ENCODE measurements around the gene APLP2. TPM values are rescaled to one million over a fixed set of nuclear protein-coding genes. Genes with fewer than 3 reads are reported as not detected.
"Not testable (repeated sequence)": the region's sequence is repeated elsewhere in the genome, so short reads cannot be mapped to it uniquely, and the experiment has no call there.

Gene APLP2
- 190 TPM for polyA plus RNA-seq (2013, experiment 1 of 2)
- polyA plus RNA-seq (2013, experiment 2 of 2): 190 TPM

DNA sequence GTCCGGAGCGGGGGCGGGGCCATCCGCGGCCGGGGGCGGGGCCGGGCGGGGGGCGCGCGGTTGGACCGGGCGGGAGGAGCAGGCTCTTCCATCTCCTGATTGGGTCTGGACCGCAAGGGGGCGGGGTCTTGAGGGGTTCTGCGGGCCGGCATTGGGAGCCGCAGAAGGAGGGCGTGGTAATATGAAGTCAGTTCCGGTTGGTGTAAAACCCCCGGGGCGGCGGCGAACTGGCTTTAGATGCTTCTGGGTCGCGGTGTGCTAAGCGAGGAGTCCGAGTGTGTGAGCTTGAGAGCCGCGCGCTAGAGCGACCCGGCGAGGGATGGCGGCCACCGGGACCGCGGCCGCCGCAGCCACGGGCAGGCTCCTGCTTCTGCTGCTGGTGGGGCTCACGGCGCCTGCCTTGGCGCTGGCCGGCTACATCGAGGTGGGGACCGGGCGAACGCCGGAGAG lies at the start of gene APLP2:
APLP2 (plus strand) TSS at position 236 of the 450 bp plus-strand sequence; CDS start at position 320, 84 bp downstream.
- H3K4me2 ChIP-seq (ENCODE audit: low read length): peak within 1 kb of the TSS; percentile 66
- H3K4me3 ChIP-seq (ENCODE audit: low read length): peak within 1 kb of the TSS; percentile 89
- H3K79me2 ChIP-seq (ENCODE audit: control insufficient read depth, insufficient read depth, low read length): peaks cover 28% of the 10 kb centered on the region
- H3K27ac ChIP-seq (ENCODE audit: low read depth, low read length): peak within 1 kb of the TSS; percentile 97
- H2BK15ac ChIP-seq (replicated peaks; ENCODE audit: low read depth): no peak within 1 kb of the TSS
- no peak within 1 kb of the TSS for H2AK5ac ChIP-seq (ENCODE audit: low read length)
- no peak within 1 kb of the TSS for H2BK5ac ChIP-seq (ENCODE audit: low read length)
- H3K27me3 ChIP-seq (ENCODE audit: insufficient read depth, low read length, poor library complexity): no peaks in the 10 kb centered on the region
- H3K9ac ChIP-seq (ENCODE audit: low read length): peak within 1 kb of the TSS; percentile 92
- H3K36me3 ChIP-seq (ENCODE audit: control insufficient read depth, insufficient read depth, low read length): no peaks in the 10 kb centered on the region
- H2BK120ac ChIP-seq (ENCODE audit: low read depth, low read length): peak within 1 kb of the TSS; percentile 62
- H4K5ac ChIP-seq (ENCODE audit: low read length): no peak within 1 kb of the TSS
- H3K4me1 ChIP-seq (ENCODE audit: control insufficient read depth, low read depth, low read length): peaks cover 5% of the 10 kb centered on the region
- peak; percentile 99 for DNase-seq
- H3K4ac ChIP-seq (ENCODE audit: low read depth, low read length): peak within 1 kb of the TSS; percentile 97
- peaks cover 4% of the 10 kb centered on the region for H3K79me1 ChIP-seq (ENCODE audit: low read length)
- no peak within 1 kb of the TSS for H4K8ac ChIP-seq (ENCODE audit: low read depth, low read length)
- peak within 1 kb of the TSS; percentile 99 for H3K18ac ChIP-seq (ENCODE audit: low read length)
- peak within 1 kb of the TSS; percentile 83 for H3K23ac ChIP-seq (ENCODE audit: low read length)
- no CpG with 5 or more reads among the region's 51 CpGs for WGBS (ENCODE audit: extremely low coverage, insufficient coverage, low lambda C conversion rate)
- H3K56ac ChIP-seq (ENCODE audit: low read length): peak within 1 kb of the TSS; percentile 96

DNA sequence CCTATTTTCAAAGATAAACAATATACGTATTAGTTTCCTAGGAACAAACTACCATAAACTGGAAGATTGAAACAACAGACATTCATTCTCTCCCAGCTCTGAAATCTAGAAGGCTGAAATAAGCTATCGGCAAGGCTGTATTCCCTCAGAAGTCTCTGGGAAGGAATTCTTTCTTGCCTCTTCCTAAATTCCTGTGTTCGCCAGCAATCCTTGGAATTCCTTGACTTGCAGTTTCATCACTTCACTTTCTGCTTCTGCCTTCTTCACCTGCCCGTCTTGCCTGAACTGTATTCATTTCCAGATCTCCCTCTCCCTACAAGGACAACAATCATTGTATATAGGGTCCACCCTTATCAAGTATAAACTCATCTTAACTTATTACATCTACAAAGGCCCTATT lies 49.4 kb upstream of the APLP2 start:
- no peaks in the 10 kb centered on the region for H3K36me3 ChIP-seq (ENCODE audit: control insufficient read depth, insufficient read depth, low read length)
- H3K79me1 ChIP-seq (ENCODE audit: low read length): no peaks in the 10 kb centered on the region
- H2BK120ac ChIP-seq (ENCODE audit: low read depth, low read length): no peak overlapping the region
- H3K27me3 ChIP-seq (ENCODE audit: insufficient read depth, low read length, poor library complexity): no peaks in the 10 kb centered on the region
- WGBS (ENCODE audit: extremely low coverage, insufficient coverage, low lambda C conversion rate): no CpG with 5 or more reads among the region's 4 CpGs
- H4K5ac ChIP-seq (ENCODE audit: low read length): no peak overlapping the region
- no peak overlapping the region for H4K8ac ChIP-seq (ENCODE audit: low read depth, low read length)
- H3K4me1 ChIP-seq (ENCODE audit: control insufficient read depth, low read depth, low read length): no peaks in the 10 kb centered on the region
- no peak overlapping the region for H3K27ac ChIP-seq (ENCODE audit: low read depth, low read length)
- no peak overlapping the region for H2BK5ac ChIP-seq (ENCODE audit: low read length)
- H2BK15ac ChIP-seq (replicated peaks; ENCODE audit: low read depth): no peak overlapping the region
- H3K56ac ChIP-seq (ENCODE audit: low read length): no peak overlapping the region
- no peaks in the 10 kb centered on the region for H3K79me2 ChIP-seq (ENCODE audit: control insufficient read depth, insufficient read depth, low read length)
- H3K4ac ChIP-seq (ENCODE audit: low read depth, low read length): no peak overlapping the region
- H3K9ac ChIP-seq (ENCODE audit: low read length): no peak overlapping the region
- peak; percentile 91 for DNase-seq
- no peak overlapping the region for H3K18ac ChIP-seq (ENCODE audit: low read length)
- H3K4me2 ChIP-seq (ENCODE audit: low read length): no peak overlapping the region
- no peak overlapping the region for H2AK5ac ChIP-seq (ENCODE audit: low read length)
- no peak overlapping the region for H3K23ac ChIP-seq (ENCODE audit: low read length)
- H3K4me3 ChIP-seq (ENCODE audit: low read length): no peak overlapping the region

DNA sequence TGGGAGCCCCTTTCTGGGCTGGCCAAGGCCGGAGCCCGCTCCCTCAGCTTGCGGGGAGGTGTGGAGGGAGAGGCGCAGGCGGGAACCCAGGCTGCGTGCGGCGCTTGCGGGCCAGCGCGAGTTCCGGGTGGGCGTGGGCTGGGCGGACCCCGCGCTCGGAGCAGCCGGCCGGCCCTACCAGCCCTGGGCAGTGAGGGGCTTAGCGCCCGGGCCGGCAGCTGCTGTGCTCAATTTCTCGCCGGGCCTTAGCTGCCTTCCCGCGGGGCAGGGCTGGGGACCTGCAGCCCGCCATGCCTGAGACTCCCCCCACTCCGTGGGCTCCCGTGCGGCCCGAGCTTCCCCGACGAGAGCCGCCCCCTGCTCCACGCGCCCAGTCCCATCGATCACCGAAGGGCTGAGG lies 48.1 kb upstream of the APLP2 start:
- not testable (repeated sequence) for H3K56ac ChIP-seq (ENCODE audit: low read length); H3K27me3 ChIP-seq (ENCODE audit: insufficient read depth, low read length, poor library complexity); H2BK5ac ChIP-seq (ENCODE audit: low read length); H3K18ac ChIP-seq (ENCODE audit: low read length); H2AK5ac ChIP-seq (ENCODE audit: low read length); H3K4ac ChIP-seq (ENCODE audit: low read depth, low read length); H4K8ac ChIP-seq (ENCODE audit: low read depth, low read length); H3K4me1 ChIP-seq (ENCODE audit: control insufficient read depth, low read depth, low read length); H3K79me1 ChIP-seq (ENCODE audit: low read length); H3K4me2 ChIP-seq (ENCODE audit: low read length); H3K4me3 ChIP-seq (ENCODE audit: low read length); H3K27ac ChIP-seq (ENCODE audit: low read depth, low read length); H3K23ac ChIP-seq (ENCODE audit: low read length); H2BK15ac ChIP-seq (replicated peaks; ENCODE audit: low read depth); DNase-seq; H3K36me3 ChIP-seq (ENCODE audit: control insufficient read depth, insufficient read depth, low read length); H4K5ac ChIP-seq (ENCODE audit: low read length); H2BK120ac ChIP-seq (ENCODE audit: low read depth, low read length); H3K79me2 ChIP-seq (ENCODE audit: control insufficient read depth, insufficient read depth, low read length); H3K9ac ChIP-seq (ENCODE audit: low read length)
- no CpG with 5 or more reads among the region's 38 CpGs for WGBS (ENCODE audit: extremely low coverage, insufficient coverage, low lambda C conversion rate)

DNA sequence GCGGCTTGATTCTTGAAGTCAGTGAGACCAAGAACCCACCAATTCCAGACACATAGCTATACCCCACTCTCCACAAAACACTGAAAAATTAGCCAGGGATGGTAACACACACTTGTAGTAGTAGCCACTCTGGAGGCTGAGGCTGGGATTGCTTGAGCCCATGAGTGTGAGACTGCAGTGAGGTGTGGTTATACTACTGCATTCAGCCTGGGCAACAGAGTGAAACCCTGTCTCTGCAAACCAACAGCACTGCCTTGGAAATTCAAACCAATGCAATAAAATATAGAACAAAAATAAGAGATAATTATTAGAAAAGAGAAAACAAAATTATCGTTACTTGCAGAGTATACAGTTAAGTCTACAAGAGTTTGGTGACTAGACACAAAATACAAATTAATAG lies 46.9 kb upstream of the APLP2 start:
- Histone ChIP-seq H3K4me3 (ENCODE audit: low read length) (no peak overlapping the region), H3K18ac (ENCODE audit: low read length) (no peak overlapping the region), H3K56ac (ENCODE audit: low read length) (no peak overlapping the region), H3K9ac (ENCODE audit: low read length) (no peak overlapping the region), H3K27me3 (ENCODE audit: insufficient read depth, low read length, poor library complexity) (no peaks in the 10 kb centered on the region), H2BK5ac (ENCODE audit: low read length) (no peak overlapping the region), H2AK5ac (ENCODE audit: low read length) (no peak overlapping the region), H3K4ac (ENCODE audit: low read depth, low read length) (no peak overlapping the region), H3K23ac (ENCODE audit: low read length) (no peak overlapping the region), H3K4me1 (ENCODE audit: control insufficient read depth, low read depth, low read length) (no peaks in the 10 kb centered on the region), H3K4me2 (ENCODE audit: low read length) (no peak overlapping the region), H3K27ac (ENCODE audit: low read depth, low read length) (no peak overlapping the region), H3K36me3 (ENCODE audit: control insufficient read depth, insufficient read depth, low read length) (no peaks in the 10 kb centered on the region), H3K79me2 (ENCODE audit: control insufficient read depth, insufficient read depth, low read length) (no peaks in the 10 kb centered on the region), H2BK15ac (replicated peaks; ENCODE audit: low read depth) (no peak overlapping the region), H3K79me1 (ENCODE audit: low read length) (no peaks in the 10 kb centered on the region), H4K5ac (ENCODE audit: low read length) (no peak overlapping the region), H4K8ac (ENCODE audit: low read depth, low read length) (no peak overlapping the region), H2BK120ac (ENCODE audit: low read depth, low read length) (no peak overlapping the region)
- DNase-seq: no peak
- WGBS (ENCODE audit: extremely low coverage, insufficient coverage, low lambda C conversion rate): no CpG with 5 or more reads among the region's 2 CpGs

DNA sequence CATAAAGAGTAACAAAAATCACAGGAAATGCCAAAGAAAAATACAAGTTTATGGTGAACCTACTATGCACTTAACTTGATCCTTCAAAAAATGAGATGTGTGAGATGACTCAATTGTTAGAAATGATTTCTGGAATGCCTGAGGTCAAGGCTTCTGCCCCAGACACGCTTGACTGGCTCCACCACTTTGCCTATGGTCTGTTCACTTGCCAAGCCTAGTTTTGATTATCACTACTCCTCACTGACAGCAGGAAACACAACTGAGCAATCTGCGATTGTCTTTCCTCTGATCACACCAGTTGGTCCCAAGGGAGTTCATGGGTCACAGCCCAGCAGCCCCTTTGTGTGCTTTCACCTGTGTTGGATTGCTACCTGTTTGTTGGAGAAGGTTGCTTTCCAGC lies 46.5 kb upstream of the APLP2 start:
- no peak overlapping the region for H3K4me3 ChIP-seq (ENCODE audit: low read length)
- H3K79me2 ChIP-seq (ENCODE audit: control insufficient read depth, insufficient read depth, low read length): no peaks in the 10 kb centered on the region
- no peak overlapping the region for H4K5ac ChIP-seq (ENCODE audit: low read length)
- no CpG with 5 or more reads among the region's 2 CpGs for WGBS (ENCODE audit: extremely low coverage, insufficient coverage, low lambda C conversion rate)
- no peak overlapping the region for H4K8ac ChIP-seq (ENCODE audit: low read depth, low read length)
- H3K27me3 ChIP-seq (ENCODE audit: insufficient read depth, low read length, poor library complexity): no peaks in the 10 kb centered on the region
- H3K27ac ChIP-seq (ENCODE audit: low read depth, low read length): no peak overlapping the region
- H3K4ac ChIP-seq (ENCODE audit: low read depth, low read length): no peak overlapping the region
- no peak overlapping the region for H3K9ac ChIP-seq (ENCODE audit: low read length)
- H2BK120ac ChIP-seq (ENCODE audit: low read depth, low read length): no peak overlapping the region
- peak overlapping the region; percentile 2 for H3K56ac ChIP-seq (ENCODE audit: low read length)
- no peak overlapping the region for H3K18ac ChIP-seq (ENCODE audit: low read length)
- no peaks in the 10 kb centered on the region for H3K4me1 ChIP-seq (ENCODE audit: control insufficient read depth, low read depth, low read length)
- peak; percentile 19 for DNase-seq
- no peaks in the 10 kb centered on the region for H3K36me3 ChIP-seq (ENCODE audit: control insufficient read depth, insufficient read depth, low read length)
- no peaks in the 10 kb centered on the region for H3K79me1 ChIP-seq (ENCODE audit: low read length)
- no peak overlapping the region for H3K4me2 ChIP-seq (ENCODE audit: low read length)
- H2AK5ac ChIP-seq (ENCODE audit: low read length): no peak overlapping the region
- no peak overlapping the region for H2BK5ac ChIP-seq (ENCODE audit: low read length)
- H2BK15ac ChIP-seq (replicated peaks; ENCODE audit: low read depth): no peak overlapping the region
- peak overlapping the region; percentile 66 for H3K23ac ChIP-seq (ENCODE audit: low read length)

- Histone ChIP-seq H3K36me3 (ENCODE audit: control insufficient read depth, insufficient read depth, low read length) (no peaks in the 10 kb centered on the region), H3K23ac (ENCODE audit: low read length) (no peak overlapping the region), H3K56ac (ENCODE audit: low read length) (no peak overlapping the region), H3K4me1 (ENCODE audit: control insufficient read depth, low read depth, low read length) (no peaks in the 10 kb centered on the region), H3K27me3 (ENCODE audit: insufficient read depth, low read length, poor library complexity) (no peaks in the 10 kb centered on the region), H3K79me2 (ENCODE audit: control insufficient read depth, insufficient read depth, low read length) (no peaks in the 10 kb centered on the region), H2AK5ac (ENCODE audit: low read length) (no peak overlapping the region), H3K27ac (ENCODE audit: low read depth, low read length) (no peak overlapping the region), H3K18ac (ENCODE audit: low read length) (no peak overlapping the region), H3K4ac (ENCODE audit: low read depth, low read length) (no peak overlapping the region), H2BK120ac (ENCODE audit: low read depth, low read length) (no peak overlapping the region), H3K9ac (ENCODE audit: low read length) (no peak overlapping the region), H2BK15ac (replicated peaks; ENCODE audit: low read depth) (no peak overlapping the region), H4K8ac (ENCODE audit: low read depth, low read length) (no peak overlapping the region), H2BK5ac (ENCODE audit: low read length) (no peak overlapping the region), H3K4me3 (ENCODE audit: low read length) (no peak overlapping the region), H4K5ac (ENCODE audit: low read length) (no peak overlapping the region), H3K79me1 (ENCODE audit: low read length) (no peaks in the 10 kb centered on the region), H3K4me2 (ENCODE audit: low read length) (no peak overlapping the region)
- no CpG with 5 or more reads among the region's 1 CpG for WGBS (ENCODE audit: extremely low coverage, insufficient coverage, low lambda C conversion rate)
- no peak for DNase-seq
Observed at GRCh38 chr11:130024361-130024760, 45.3 kb upstream of the APLP2 start.

All from mesendoderm (in vitro differentiated cells).